ENCODE measurements around the gene TSPAN4.

Gene TSPAN4

GRCh38 chr11:914747-915501 lies 72.3 kb downstream of the TSPAN4 start:
- peaks cover 7% of the 10 kb centered on the region for H3K79me2 ChIP-seq (ENCODE audit: insufficient read depth, low read length)

More at GRCh38 chr11:914747-915501, 72.3 kb downstream of the TSPAN4 start:
- DNase-seq, result no peak
- Histone ChIP-seq H3K36me3 (ENCODE audit: insufficient read depth, low read length) (no peaks in the 10 kb centered on the region; the same call in 1 of the 2 replicates), H3K4me3 (ENCODE audit: low read depth in 1 of 2, low read length in 2 of 2) (no peak overlapping the region), H4K20me1 (ENCODE audit: insufficient read depth, low read length) (no peaks in the 10 kb centered on the region), H3K4me1 (ENCODE audit: insufficient read depth, low read length) (peaks cover 12% of the 10 kb centered on the region), H3K27ac (ENCODE audit: low read length) (no peak overlapping the region), H3K4me2 (ENCODE audit: insufficient read depth, low read length) (no peak overlapping the region), H3K27me3 (ENCODE audit: insufficient read depth, low read length, poor library complexity) (no peaks in the 10 kb centered on the region), H3K9me3 (ENCODE audit: insufficient read depth, low read length, severe bottlenecking) (no peaks in the 10 kb centered on the region), H3K9ac (ENCODE audit: low read depth, low read length) (no peak overlapping the region), H2AFZ (ENCODE audit: low read depth, low read length) (no peak overlapping the region)
- no peak for TF ChIP-seq EZH2 (IDR thresholded peaks at IDR 0.05; ENCODE audit: borderline replicate concordance, low read depth, low read length, severe bottlenecking)
- TF ChIP-seq, protein P1, sequence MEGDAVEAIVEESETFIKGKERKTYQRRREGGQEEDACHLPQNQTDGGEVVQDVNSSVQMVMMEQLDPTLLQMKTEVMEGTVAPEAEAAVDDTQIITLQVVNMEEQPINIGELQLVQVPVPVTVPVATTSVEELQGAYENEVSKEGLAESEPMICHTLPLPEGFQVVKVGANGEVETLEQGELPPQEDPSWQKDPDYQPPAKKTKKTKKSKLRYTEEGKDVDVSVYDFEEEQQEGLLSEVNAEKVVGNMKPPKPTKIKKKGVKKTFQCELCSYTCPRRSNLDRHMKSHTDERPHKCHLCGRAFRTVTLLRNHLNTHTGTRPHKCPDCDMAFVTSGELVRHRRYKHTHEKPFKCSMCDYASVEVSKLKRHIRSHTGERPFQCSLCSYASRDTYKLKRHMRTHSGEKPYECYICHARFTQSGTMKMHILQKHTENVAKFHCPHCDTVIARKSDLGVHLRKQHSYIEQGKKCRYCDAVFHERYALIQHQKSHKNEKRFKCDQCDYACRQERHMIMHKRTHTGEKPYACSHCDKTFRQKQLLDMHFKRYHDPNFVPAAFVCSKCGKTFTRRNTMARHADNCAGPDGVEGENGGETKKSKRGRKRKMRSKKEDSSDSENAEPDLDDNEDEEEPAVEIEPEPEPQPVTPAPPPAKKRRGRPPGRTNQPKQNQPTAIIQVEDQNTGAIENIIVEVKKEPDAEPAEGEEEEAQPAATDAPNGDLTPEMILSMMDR (IDR thresholded peaks at IDR 0.05; ENCODE audit: borderline replicate concordance, extremely low read depth, low read length, poor library complexity, severe bottlenecking), result no peak
- ATAC-seq (ENCODE audit: insufficient read depth, low read depth), result no peak

Data from DND-41 (cell line).